ENCODE data around the gene CCDC127.

- TF ChIP-seq POLR2AphosphoS5 (IDR thresholded peaks at IDR 0.05; ENCODE audit: insufficient read depth, low read depth, low read length) (no peak), POLR2A (IDR thresholded peaks at IDR 0.05; ENCODE audit: low read depth, low read length) (no peak), EZH2 (IDR thresholded peaks at IDR 0.05; ENCODE audit: borderline replicate concordance, low read depth, low read length, severe bottlenecking) (no peak), CTCF (IDR thresholded peaks at IDR 0.05; ENCODE audit: extremely low read depth in 1 of 2, insufficient read depth in 1 of 2, low read depth in 1 of 2, low read length in 2 of 2) (no peak), GATA2 (IDR thresholded peaks at IDR 0.05; ENCODE audit: insufficient read depth, insufficient read length, low read depth, low read length) (no peak), MAX (IDR thresholded peaks at IDR 0.05; ENCODE audit: insufficient read depth, insufficient read length) (no peak), FOS (IDR thresholded peaks at IDR 0.05; ENCODE audit: borderline replicate concordance, insufficient read depth, low read length) (no peak)
These were observed 65.9 kb downstream of the CCDC127 start for GRCh38 chr5:152077-152476.

Measured in endothelial cell of umbilical vein (primary cell).